GM18517 (cell line): ENCODE measurements around the gene NXNL2.

ENCODE experiments used
- ATAC-seq: cut with Tn5 transposase; IDR thresholded peaks from one replicate; pipeline ENCODE4 v1.9.1; 2021; ENCODE audit warnings: mild to moderate bottlenecking, moderate library complexity; ENCODE audit not compliant: unreplicated experiment

The NXNL2 gene

DNA sequence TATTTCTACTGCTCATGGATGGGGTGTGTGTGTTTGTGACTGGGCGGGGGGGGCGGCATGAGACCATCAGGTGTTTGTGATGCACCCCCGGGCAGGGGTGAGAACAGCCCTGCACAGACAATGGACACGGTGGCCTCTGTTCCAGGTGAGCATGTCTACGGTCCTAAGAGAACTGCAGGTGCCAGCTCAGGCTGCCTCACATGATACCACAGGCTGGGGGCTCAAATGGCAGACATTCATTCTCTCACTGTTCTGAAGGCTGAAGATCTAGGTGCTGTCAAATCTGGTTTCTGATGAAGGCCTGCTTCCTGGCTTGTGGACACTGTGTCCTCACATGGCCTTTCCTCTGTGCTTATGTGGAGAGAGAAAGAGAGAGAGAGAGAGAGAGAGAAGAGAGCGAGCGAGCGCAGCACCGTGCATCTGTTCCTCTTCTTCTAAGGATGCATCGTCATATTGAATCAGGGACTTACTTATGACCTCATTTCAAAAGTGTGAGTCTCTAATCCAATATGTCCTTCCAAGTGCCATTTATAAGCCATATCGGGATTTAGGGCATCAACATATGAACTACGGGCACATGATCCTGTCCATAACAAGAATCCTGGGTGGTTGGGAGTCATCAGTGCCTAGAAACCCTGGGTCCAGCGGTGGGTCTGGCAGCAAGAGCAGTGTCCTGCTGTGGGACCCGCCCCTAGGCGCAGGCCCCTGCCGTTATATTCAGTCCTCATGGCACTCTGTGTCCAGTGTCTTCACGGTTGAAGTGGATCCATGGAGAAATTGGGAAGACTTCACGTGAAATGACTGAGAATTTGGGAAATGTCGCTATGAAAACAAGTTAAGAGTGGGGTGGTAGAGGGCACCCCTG lies 42.5 kb downstream of the NXNL2 start:
- ATAC-seq = no peak

DNA sequence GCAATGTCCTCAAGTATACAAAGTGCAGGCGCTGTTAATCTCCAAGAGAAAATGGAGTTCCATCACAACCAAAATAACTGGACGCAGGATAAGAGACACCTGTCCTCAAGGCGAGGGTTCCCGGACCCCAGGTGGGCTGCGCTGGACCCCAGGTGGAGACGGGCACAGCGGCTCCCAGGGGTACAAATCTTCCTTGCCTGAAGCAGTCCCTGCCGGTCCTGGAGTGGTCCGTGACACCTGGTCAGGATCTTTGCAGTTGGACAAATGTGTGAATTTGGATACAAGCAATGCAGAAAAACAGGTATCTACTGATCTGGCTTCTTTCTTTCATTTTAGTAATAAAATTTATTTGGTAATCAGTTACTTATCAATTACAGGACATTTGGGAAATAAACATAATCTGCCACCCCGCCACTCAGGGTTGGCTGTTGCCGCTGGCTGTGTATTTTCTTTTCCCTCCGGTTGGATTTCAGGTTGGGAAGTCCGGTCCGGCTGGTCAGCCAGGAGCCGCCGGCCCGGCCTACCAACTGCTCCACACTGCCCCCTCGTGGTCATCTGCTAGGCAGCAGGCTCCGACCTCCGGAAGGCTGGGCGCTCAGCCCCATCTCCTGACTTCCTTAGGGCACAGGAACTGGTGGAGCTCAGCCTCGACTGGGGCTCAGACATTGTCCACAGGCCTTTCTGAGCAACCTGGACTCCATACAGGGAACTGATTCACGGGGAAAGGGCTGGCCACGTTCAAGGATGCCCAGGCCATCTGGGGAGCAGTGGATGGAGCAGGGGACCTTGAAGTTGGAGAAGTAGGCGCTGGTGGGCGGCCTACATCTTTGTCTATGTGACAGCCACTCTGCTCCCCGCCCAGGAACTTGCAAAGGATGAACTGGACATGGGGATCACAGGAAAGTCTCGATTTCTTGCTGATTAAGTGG lies 43.4 kb downstream of the NXNL2 start:
- ATAC-seq = no peak

DNA sequence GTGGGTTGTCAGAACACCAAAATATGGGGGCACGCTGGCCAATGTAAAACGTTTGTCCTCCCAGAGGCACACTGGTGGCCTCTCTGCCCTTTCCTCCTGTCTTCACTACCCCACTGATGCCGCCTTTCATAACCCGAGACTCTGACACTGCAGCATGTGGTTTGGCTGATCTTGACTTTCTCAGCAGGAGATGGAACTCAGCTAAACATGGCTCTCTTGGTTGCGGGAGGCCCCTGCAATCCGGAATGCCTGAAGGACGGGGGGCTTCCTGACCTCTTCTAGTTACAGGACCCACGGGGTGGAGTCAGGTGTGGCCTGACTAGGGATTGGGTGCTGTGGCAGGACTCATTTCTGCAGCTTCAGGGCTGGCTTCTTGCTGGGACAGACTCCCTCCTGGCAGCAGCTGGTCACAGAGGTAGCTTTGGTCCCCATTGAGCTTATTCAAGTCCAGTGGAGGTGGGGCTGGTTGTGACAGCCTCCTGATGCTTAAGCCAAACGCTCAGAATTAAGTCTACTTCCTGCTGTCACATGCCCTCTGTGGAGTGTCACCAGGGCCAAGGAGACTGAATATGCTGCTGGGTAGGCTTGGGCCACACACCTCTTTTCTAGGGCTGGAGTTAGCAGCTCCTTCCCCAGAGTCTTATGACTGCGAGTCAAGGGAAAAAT lies 44.2 kb downstream of the NXNL2 start:
- no peak for ATAC-seq

DNA sequence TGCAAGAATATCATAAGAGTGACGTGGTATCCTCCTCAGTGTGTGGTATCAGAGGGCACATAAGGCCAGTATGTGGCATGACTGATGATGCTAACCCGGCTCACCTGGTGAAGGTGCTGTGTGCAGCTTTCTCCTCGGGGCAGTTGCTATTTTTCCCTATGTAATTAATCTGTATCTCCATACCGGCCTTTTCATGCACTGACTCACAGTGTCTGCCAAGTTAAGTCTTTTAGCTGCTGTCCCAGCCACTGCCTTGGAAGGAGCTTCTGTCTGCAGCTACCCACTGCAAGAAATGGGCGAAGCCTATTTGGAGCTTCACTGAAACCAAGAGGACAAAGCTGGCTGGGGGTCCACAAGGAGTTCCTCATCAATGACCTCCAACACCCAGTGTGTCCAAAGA lies 46.0 kb downstream of the NXNL2 start:
- no peak for ATAC-seq

DNA sequence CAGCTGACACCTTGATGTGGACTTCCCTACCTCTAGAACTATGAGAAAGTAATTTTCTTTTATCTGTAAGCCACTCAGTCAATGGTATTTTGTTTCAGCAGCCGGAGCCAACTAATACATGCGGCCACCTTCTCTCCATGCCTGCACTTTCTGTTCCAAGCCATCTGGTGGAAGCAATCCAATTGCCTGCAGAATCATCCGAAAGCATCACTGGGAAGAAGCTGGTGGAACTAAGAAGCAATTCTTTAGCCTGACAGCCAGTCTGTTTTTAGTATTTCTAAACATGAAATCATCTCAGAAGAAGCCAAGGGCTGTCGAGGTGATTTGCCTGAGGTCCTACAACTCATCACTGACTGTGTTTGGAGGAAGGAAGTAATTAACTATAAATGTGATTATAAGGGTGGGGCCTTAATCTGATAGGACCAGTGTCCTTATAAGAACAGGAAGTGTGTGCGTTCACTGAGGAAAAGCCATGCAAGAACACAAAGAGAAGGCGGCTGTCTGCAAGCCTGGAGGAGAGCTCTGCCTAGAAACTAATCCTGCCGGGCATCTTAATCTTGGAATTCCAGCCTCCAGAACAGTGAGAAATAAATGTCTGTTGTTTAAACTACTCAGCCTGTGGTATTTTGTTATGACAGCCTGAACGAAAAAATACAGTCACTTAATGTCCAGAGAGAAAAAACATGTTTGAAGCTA lies 49.1 kb downstream of the NXNL2 start:
- ATAC-seq = no peak

DNA sequence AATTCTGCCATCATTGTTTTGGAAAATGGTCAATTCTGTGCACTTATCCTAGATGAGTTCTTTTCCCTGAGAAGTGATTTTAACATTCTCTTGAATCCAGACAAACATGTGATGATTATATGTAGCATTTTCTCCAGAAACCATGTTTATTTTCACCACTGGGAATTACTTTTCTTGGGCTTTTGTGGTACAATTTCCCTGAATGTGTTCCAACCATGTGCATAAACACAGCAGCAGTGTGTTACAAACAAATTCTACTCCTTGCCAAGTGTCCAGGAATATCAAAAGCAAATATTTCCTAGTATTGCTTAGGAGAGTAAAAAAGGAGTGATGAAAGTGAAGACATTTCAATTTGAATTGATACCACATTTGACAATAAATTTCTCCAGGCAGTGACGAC lies 50.4 kb downstream of the NXNL2 start:
- no peak for ATAC-seq

DNA sequence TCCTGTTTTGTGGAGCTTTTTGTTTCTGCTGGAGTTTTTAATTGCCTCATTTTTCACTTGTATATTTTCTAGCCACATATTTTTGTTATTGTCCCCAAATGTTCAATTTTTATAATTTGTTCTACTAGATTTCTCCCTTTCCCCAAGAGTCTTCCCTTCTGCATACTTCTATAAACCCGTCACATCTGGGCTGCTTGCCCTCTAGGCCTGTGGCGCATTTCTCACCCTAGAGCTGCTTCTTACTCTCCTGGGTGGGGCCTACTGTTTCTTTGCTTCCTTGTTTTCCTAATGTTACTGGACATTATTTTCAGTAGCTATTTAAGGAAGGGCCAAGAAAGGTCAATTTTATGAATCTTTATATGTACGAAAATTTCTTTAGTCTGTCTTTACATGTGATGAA lies 51.5 kb downstream of the NXNL2 start:
- no peak for ATAC-seq

DNA sequence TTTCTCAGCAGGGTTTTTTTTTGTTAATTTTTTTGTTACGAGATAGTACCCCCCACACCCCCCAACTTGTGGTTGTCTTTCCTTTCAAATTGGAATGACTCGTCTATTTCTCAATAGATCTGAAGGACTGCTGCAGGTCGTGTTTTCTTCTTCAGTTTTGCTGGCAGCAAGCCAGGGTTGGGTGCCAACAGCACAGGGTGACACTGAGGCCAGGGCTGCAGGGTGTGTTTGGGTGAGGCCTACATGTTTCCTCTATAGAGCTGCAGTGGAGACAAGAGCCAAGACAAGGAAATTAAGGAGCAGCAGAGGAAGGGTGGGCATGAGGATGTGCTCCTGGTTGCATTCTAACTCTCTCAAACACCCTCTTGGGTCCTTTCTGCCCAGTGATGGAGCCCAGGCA lies 52.2 kb downstream of the NXNL2 start:
- ATAC-seq = no peak

DNA sequence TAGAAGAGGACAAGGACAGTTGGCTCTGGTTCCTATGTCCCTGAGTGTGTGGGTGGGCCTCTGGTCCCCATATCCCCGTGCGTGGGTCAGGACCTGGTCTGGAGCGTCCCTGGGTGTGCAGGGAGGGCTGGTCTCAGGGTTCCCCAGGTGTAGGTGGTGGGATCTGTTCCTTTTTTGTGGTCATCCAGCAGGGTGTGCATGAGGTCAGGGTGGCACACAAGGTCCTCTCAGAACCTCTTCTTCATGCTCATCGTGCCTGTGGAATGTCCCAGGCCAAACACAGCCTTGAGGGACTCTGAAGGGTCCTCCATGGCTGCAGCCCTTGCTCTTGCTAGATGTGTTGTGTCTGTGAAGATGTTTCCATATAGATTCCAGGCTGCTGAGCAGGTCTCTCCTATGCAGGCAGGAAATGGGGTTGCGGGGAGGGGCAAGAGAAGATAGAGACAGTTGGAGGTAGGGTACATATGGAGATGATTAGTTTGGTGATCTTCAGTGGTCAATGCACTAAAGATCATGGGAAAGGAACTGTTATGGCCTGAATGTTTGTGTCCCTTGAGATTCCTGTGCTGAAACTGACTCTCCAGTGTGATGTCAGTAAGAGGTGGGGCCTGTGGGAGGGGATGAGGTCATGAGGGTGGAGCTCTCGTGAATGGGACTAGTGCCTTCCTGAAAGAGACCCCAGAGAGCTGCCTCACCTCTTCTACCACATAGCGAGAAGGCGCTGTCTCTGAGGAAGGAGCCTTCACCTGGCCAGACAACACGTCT lies 53.1 kb downstream of the NXNL2 start:
- no peak for ATAC-seq

DNA sequence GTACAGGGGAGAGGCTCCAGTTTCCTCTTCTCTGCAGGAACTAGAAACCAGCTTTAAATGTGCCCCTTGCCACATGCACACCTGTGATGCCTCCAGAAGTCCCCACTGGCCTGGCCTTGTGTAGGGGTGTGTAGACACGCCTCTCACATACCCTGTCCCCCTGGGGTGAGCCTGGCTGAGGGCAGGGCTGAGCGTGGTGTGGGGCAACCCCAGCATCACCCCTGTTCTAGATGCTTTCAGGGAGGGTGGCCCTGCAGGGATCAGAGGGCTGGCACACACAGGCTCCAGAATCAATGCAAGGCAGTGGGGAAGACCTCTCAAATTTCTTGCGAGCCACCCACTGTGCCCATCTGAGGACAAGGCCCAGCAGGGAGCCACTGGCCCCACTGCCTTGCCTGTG lies 54.7 kb downstream of the NXNL2 start:
- ATAC-seq = no peak

DNA sequence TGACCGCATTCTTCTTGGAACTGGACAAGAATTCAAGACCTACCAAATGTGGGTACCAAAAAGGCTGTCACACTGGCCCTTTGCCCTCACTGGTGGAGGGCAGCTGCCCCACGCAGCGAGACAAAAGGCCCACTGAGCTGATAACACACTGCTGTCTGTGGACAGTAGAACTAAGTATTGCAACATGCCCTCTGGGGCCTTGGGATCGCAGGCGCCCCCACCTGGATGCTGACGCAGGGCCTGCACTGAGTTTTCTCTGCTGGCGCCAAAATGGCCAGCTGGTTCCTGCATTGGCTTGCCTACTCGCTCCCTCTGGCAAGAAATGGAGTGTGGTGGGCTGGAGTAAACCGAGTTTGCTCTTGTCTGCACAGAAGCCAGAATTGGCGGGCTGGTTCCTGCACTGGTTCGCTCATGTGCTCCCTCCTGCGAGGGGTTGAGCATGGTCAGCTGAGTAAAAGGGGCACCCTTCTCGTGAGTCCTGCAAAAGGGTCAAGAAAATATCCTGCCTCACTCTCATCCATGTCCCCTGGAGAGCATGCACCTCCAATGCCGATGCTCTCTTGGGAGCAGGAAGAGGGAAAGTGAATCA lies 55.7 kb downstream of the NXNL2 start:
- ATAC-seq = no peak

DNA sequence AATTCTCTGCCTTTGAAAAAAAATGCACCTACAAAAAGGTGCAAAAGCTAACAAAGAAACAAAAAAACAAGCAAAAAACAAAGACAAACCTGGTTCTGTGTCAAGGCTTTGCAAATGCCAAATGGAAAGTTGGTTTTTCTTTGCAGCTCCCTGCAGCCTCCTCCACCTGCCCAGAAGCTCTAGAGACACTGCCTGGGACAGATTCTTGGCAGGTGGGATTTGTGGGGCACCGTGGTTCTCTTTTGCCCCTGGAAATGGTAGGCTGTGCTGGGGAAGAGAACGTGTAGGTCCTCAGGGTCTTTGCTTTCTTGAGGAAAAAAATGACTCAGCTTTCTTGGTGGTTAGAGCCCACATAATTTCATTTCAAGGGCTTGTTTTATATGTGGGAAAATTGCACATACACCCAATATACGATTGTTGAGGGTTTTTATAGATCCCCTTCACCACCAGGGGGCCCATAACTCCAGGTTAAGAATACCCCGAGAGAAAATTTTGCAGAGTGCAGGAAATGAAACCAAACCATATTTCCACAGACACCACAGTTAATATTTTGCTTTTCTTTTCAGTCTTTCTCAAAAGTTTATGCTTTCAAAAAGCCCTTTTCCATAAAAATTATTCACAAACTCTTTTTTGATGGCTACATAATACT lies 58.7 kb downstream of the NXNL2 start:
- ATAC-seq = peak; percentile 83
